GM12891 (cell line): ENCODE measurements around the gene UGGT1.
"Not testable (repeated sequence)": the region's sequence is repeated elsewhere in the genome, so short reads cannot be mapped to it uniquely, and the experiment has no call there.

Experiments used
- DNase-seq: peaks from one replicate; pipeline ENCODE4 v3.0.0; 2011; ENCODE audit warnings: low spot score; ENCODE audit not compliant: insufficient read length
- FAIRE-seq: peaks from 2 replicates; lab custom pipeline; 2011; peaks lifted over from hg19 to GRCh38; lab: Jason Lieb, UNC
- PAX5 ChIP-seq: IDR thresholded peaks from 2 replicates; pipeline ENCODE4 v1.6.1; 2011; ENCODE audit warnings: low read length, moderate library complexity, mild to moderate bottlenecking; ENCODE audit not compliant: insufficient read depth, severe bottlenecking
- POLR2A ChIP-seq: IDR thresholded peaks from 2 replicates; pipeline ENCODE4 v1.6.1; 2011; ENCODE audit warnings: low read depth, low read length, control low read depth
- POLR2AphosphoS5 ChIP-seq: IDR thresholded peaks from 2 replicates; pipeline ENCODE4 v1.6.1; 2011; ENCODE audit warnings: low read depth, low read length, control low read depth
- POU2F2 ChIP-seq: IDR thresholded peaks from 2 replicates; pipeline ENCODE4 v1.6.1; 2011; ENCODE audit warnings: low read depth, mild to moderate bottlenecking, control low read depth, low read length, moderate library complexity
- SPI1 ChIP-seq: IDR thresholded peaks from 2 replicates; pipeline ENCODE4 v1.6.1; 2011; ENCODE audit warnings: low read depth, low read length, control low read depth
- TAF1 ChIP-seq: IDR thresholded peaks from 2 replicates; pipeline ENCODE4 v1.6.1; 2011; ENCODE audit warnings: low read depth, low read length, control low read depth

The UGGT1 gene

DNA sequence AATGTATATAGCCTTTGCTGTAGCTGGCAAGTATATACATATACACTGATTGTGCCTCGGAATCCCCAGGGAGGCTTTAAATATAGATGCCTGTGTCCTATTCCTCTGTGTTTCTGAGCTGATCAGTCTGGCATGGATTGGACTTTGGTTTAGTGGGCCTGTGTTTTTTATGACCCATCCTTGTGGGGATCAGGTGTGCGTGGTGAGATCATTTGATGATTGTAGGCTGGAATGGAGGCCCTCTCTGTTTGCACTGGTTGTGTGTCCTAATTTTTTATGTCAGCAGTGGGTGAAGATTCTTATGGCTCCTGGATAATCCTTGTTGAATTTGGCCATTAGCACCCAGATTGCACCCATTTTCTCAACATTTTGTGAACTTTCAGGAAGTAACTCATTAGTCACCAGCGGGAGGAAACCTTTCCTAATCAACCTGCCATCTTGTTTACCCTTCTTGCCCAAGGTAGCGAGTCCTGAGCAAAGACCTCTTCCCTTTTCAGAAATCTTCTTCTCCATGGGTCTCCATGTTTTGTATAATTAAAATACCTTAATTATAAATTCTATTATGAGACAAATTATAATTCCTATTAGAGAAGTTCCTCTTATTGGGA, 75.8 kb downstream of the UGGT1 start:
- FAIRE-seq (no peak), DNase-seq (no peak)
- no peak for TF ChIP-seq TAF1
- TF ChIP-seq POU2F2 = no peak
- TF ChIP-seq POLR2AphosphoS5 = no peak
- no peak for TF ChIP-seq PAX5
- no peak for TF ChIP-seq SPI1
- TF ChIP-seq POLR2A = no peak

DNA sequence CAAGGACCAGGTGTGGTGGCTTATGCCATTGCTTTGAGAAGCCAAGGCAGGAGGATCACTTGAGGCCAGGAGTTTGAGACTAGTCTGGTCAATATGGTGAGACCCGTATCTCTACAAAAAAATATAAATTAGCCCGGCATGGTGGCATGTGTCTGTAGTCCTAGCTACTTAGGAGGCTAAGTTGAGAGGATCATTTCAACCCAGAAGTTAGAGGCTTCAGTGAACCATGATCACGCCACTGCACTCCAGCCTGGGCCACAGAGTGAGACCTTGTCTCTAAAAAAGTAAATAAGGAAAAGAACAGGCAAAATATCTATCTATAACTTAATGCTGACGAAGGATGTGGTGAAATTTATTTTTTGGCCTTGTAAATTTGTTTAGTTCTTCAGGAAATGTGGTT, 78.1 kb downstream of the UGGT1 start:
- FAIRE-seq (no peak), DNase-seq (no peak)
- TF ChIP-seq SPI1 = no peak
- TF ChIP-seq PAX5 = no peak
- TF ChIP-seq TAF1 = no peak
- TF ChIP-seq POU2F2 = no peak
- TF ChIP-seq POLR2A = no peak
- no peak for TF ChIP-seq POLR2AphosphoS5

- DNase-seq (no peak), FAIRE-seq (no peak)
- no peak for TF ChIP-seq POLR2A
- no peak for TF ChIP-seq POU2F2
- no peak for TF ChIP-seq TAF1
- no peak for TF ChIP-seq PAX5
- TF ChIP-seq SPI1 = no peak
- no peak for TF ChIP-seq POLR2AphosphoS5
These were observed 78.5 kb downstream of the UGGT1 start for GRCh38 chr2:128169497-128169896.

- no peak for TF ChIP-seq PAX5
- TF ChIP-seq POLR2AphosphoS5 = no peak
- no peak for TF ChIP-seq POLR2A
- no peak for TF ChIP-seq SPI1
- no peak for FAIRE-seq
- no peak for DNase-seq
These were observed 79.1 kb downstream of the UGGT1 start for GRCh38 chr2:128169933-128170709.

- DNase-seq (no peak), FAIRE-seq (no peak)
- TF ChIP-seq POU2F2 (no peak), POLR2AphosphoS5 (no peak), TAF1 (no peak), PAX5 (no peak), SPI1 (no peak), POLR2A (no peak)
These were observed 79.8 kb downstream of the UGGT1 start for GRCh38 chr2:128170776-128171175.

DNA sequence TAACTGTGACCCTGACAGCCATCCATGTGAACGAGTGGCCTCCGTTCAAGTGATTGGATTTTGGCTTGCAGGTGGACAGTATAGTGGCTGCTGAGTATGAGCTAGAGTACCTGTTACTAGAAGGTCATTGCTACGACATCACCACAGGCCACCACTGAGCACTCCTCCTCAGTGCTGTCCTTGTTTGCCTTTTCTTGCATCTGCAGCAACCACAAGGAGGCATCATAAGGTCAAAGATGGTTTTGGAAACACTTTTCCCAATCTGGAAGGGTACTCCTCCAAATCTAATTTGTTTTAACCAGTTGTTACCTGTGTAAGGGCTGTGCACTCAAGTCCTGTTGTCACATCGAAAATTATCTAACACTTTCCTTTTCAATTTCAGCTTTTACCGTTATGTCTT, 81.2 kb downstream of the UGGT1 start:
- FAIRE-seq (no peak), DNase-seq (no peak)
- TF ChIP-seq SPI1 (no peak), POLR2AphosphoS5 (no peak), TAF1 (no peak)

- not testable (repeated sequence) for FAIRE-seq, DNase-seq
These were observed 83.1 kb downstream of the UGGT1 start for GRCh38 chr2:128174067-128174466.

- DNase-seq (no peak), FAIRE-seq (no peak)
- no peak for TF ChIP-seq SPI1
- TF ChIP-seq POU2F2 = no peak
- no peak for TF ChIP-seq TAF1
- TF ChIP-seq POLR2AphosphoS5 = no peak
- no peak for TF ChIP-seq POLR2A
- no peak for TF ChIP-seq PAX5
These were observed 86.3 kb downstream of the UGGT1 start for GRCh38 chr2:128177315-128177714.

DNA sequence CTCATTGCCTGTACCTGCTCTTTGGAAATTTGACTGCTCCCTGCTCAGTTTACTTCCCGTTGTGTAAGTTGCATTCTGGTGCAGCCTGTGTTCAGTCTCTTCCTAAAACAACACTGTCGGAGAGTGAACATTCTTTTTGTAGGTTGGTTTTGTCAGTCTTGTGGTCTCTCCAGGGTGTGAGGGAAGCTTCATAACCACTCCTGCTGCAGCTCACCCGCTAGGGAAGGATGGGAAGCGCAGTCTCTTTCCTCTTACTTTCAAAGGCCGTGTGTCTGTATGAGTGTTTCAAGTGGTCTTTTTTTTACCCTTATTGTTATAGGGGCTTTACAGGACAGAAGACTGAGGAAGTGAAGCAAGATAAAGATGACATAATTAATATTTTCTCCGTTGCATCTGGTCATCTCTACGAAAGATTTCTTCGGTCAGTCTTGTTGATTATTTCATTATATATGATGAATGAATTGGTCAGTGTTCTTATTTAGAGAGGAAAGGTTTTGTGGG, 87.2 kb downstream of the UGGT1 start:
- TF ChIP-seq TAF1 (no peak), POLR2A (no peak), POU2F2 (no peak), PAX5 (no peak), POLR2AphosphoS5 (no peak), SPI1 (no peak)
- FAIRE-seq = no peak

GRCh38 chr2:128178650-128179460, 87.9 kb downstream of the UGGT1 start:
- DNase-seq (no peak), FAIRE-seq (no peak)
- TF ChIP-seq TAF1 (no peak), PAX5 (no peak), POLR2AphosphoS5 (no peak), POU2F2 (no peak), SPI1 (no peak), POLR2A (no peak)

More for the DNA sequence above, 87.2 kb downstream of the UGGT1 start:
- DNase-seq = no peak

DNA sequence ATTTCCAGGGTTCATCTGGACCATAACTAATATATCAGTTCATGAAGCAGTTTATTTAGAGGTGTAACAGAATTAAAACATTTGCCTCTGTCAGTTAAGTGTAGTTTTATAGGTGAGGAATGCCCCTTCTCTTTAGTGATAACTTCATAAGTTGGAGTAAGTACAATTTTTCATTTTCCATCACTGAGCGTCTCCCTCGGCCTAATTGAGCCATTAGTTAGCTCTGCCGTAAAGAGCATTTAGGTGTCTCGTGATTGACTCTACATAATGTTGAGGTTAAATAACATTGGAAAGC, 88.4 kb downstream of the UGGT1 start:
- DNase-seq (no peak), FAIRE-seq (no peak)
- TF ChIP-seq POU2F2 (no peak), TAF1 (no peak), SPI1 (no peak), POLR2A (no peak), PAX5 (no peak), POLR2AphosphoS5 (no peak)
